ENCODE data around the gene EP300.

Gene EP300

DNA sequence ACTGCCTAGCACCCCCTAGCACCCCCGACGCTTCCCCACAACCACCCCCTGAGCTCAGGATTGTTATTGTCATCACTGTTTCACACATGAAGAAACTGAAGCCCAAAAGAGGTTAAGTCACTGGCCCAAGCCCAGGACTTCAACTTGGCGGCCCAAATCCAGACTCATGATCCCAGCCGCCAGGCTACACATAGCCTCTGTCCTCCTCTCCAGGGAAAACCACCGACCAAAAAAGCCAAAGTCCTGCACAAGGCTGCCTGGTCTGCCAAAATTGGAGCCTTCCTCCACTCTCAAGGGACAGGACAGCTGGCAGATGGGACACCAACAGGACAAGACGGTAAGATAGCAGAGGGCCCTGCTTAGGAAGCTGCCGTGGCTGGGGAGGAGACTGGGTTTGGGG is 123.5 kb downstream of the EP300 start:
- Histone ChIP-seq H2AFZ (ENCODE audit: low read depth) (no peak overlapping the region), H3K4me1 (ENCODE audit: low read depth, poor library complexity, severe bottlenecking) (peaks cover 17% of the 10 kb centered on the region)

DNA sequence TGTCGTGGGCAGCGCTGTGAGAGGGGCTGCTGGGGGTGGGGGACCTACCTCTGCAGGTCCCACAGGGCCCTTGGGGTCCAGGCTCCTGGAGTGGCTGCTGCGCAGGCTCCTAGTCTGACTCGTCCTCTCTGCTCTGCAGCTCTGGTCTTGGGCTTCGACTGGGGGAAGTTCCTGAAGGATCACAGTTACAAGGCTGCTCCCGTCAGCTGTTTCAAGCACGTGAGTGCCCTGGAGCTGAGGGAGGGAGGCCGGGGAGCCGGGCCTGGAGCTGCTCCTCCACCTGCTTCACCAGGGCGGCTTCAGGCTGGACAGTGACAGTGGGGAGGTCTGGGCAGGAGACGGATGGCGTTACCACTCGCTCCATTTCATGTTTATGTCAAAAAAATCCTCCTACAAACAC is 124.6 kb downstream of the EP300 start:
- Histone ChIP-seq H3K27ac (no peak overlapping the region), H3K4me2 (no peak overlapping the region), H2AFZ (ENCODE audit: low read depth) (no peak overlapping the region), H3K4me3 (IDR thresholded peaks at IDR 0.05; ENCODE audit: insufficient read depth, low read depth, low read length) (no peak overlapping the region), H3K27me3 (ENCODE audit: insufficient read depth, low read depth) (no peaks in the 10 kb centered on the region), H3K79me2 (ENCODE audit: insufficient read depth, low read depth) (no peaks in the 10 kb centered on the region), H3K4me1 (ENCODE audit: low read depth, poor library complexity, severe bottlenecking) (peaks cover 17% of the 10 kb centered on the region), H3K36me3 (ENCODE audit: insufficient read depth) (no peaks in the 10 kb centered on the region; the same call in 1 of the 2 replicates), H4K20me1 (ENCODE audit: insufficient read depth) (no peaks in the 10 kb centered on the region), H3K9ac (no peak overlapping the region)
- TF ChIP-seq, protein P1, sequence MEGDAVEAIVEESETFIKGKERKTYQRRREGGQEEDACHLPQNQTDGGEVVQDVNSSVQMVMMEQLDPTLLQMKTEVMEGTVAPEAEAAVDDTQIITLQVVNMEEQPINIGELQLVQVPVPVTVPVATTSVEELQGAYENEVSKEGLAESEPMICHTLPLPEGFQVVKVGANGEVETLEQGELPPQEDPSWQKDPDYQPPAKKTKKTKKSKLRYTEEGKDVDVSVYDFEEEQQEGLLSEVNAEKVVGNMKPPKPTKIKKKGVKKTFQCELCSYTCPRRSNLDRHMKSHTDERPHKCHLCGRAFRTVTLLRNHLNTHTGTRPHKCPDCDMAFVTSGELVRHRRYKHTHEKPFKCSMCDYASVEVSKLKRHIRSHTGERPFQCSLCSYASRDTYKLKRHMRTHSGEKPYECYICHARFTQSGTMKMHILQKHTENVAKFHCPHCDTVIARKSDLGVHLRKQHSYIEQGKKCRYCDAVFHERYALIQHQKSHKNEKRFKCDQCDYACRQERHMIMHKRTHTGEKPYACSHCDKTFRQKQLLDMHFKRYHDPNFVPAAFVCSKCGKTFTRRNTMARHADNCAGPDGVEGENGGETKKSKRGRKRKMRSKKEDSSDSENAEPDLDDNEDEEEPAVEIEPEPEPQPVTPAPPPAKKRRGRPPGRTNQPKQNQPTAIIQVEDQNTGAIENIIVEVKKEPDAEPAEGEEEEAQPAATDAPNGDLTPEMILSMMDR (conservative IDR thresholded peaks at IDR 0.05; ENCODE audit: low read depth, low read length) = no peak

More for the DNA sequence above, 123.5 kb downstream of the EP300 start:
- Histone ChIP-seq H4K20me1 (ENCODE audit: insufficient read depth) (no peaks in the 10 kb centered on the region), H3K27ac (no peak overlapping the region), H3K9ac (no peak overlapping the region), H3K27me3 (ENCODE audit: insufficient read depth, low read depth) (no peaks in the 10 kb centered on the region), H3K4me3 (IDR thresholded peaks at IDR 0.05; ENCODE audit: insufficient read depth, low read depth, low read length) (no peak overlapping the region), H3K4me2 (no peak overlapping the region), H3K79me2 (ENCODE audit: insufficient read depth, low read depth) (no peaks in the 10 kb centered on the region), H3K36me3 (ENCODE audit: insufficient read depth) (no peaks in the 10 kb centered on the region; the same call in 1 of the 2 replicates)
- TF ChIP-seq, protein P1 (conservative IDR thresholded peaks at IDR 0.05; ENCODE audit: low read depth, low read length) = no peak

- no peaks in the 10 kb centered on the region for H3K27me3 ChIP-seq (ENCODE audit: insufficient read depth, low read depth)
- H3K4me1 ChIP-seq (ENCODE audit: low read depth, poor library complexity, severe bottlenecking) = peaks cover 17% of the 10 kb centered on the region
- H4K20me1 ChIP-seq (ENCODE audit: insufficient read depth) = no peaks in the 10 kb centered on the region
- no peak overlapping the region for H2AFZ ChIP-seq (ENCODE audit: low read depth)
- no peaks in the 10 kb centered on the region for H3K79me2 ChIP-seq (ENCODE audit: insufficient read depth, low read depth)
- no peak overlapping the region for H3K4me3 ChIP-seq (IDR thresholded peaks at IDR 0.05; ENCODE audit: insufficient read depth, low read depth, low read length)
- H3K9ac ChIP-seq = no peak overlapping the region
- no peaks in the 10 kb centered on the region; the same call in 1 of the 2 replicates for H3K36me3 ChIP-seq (ENCODE audit: insufficient read depth)
- H3K4me2 ChIP-seq = no peak overlapping the region
- TF ChIP-seq, protein P1 (conservative IDR thresholded peaks at IDR 0.05; ENCODE audit: low read depth, low read length) = no peak
- no peak overlapping the region for H3K27ac ChIP-seq
Measured at GRCh38 chr22:41217553-41218157, 125.3 kb downstream of the EP300 start.

DNA sequence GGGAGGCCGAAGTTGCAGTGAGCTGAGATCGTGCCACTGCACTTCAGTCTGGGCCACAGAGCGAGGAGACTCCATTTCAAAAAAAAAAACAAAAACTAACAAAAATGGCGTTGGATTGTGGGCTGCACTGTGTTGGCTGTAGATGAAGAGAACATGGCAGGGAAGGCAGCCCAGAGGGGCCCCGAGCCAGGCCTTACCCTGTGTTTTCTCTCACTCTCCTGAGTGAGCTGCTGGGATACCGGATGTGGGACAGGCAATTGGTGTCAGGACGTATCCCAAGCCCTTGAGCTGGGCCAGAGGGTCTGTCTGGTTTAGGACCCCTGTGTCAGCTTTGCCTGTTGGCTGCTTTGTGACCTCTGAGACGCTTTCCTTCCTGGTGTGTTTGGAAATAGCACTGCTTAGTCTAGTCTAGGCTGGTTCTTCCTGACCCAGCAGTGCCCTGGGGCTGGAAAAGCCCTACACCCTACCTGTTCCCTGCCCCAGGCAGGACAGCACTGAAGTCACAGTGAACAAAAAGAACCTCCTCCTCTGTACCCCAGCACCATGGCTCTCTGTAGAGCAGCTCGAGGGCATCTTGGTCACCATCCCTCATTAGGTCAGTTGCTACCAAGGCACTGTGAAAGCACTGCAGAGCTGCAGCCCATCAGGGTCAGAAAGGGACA is 130.6 kb downstream of the EP300 start:
- Histone ChIP-seq H3K4me2 (no peak overlapping the region), H3K36me3 (ENCODE audit: insufficient read depth) (no peaks in the 10 kb centered on the region)

More for the DNA sequence above, 130.6 kb downstream of the EP300 start:
- Histone ChIP-seq H4K20me1 (ENCODE audit: insufficient read depth) (no peaks in the 10 kb centered on the region), H3K27me3 (ENCODE audit: insufficient read depth, low read depth) (no peaks in the 10 kb centered on the region), H3K4me3 (IDR thresholded peaks at IDR 0.05; ENCODE audit: insufficient read depth, low read depth, low read length) (no peak overlapping the region), H3K79me2 (ENCODE audit: insufficient read depth, low read depth) (no peaks in the 10 kb centered on the region), H3K27ac (no peak overlapping the region), H3K4me1 (ENCODE audit: low read depth, poor library complexity, severe bottlenecking) (peaks cover 5% of the 10 kb centered on the region), H2AFZ (ENCODE audit: low read depth) (no peak overlapping the region), H3K9ac (no peak overlapping the region)
- TF ChIP-seq, protein P1 (conservative IDR thresholded peaks at IDR 0.05; ENCODE audit: low read depth, low read length) = no peak
